Lung (tissue), 12 donors: ENCODE measurements around the gene HNRNPC. TPM values are rescaled to one million over a fixed set of nuclear protein-coding genes. Genes with fewer than 3 reads are reported as not detected.

Experiments used
- ATAC-seq: fragments of 200-7000 bp; cut with Tn5 transposase; one replicate; pipeline ENCODE4 v1.9.1; 2020; ENCODE audit warnings: moderate number of reproducible peaks; ENCODE audit not compliant: insufficient read depth, low FRiP score
- DNase-seq, 3 donors: peaks; one replicate each; pipeline ENCODE4 v3.0.0-alpha.2; 2013 to 2017
- H3K27ac ChIP-seq, 2 donors: one replicate each; pipeline ENCODE4 v1.5.1; 2013; ENCODE audit warnings: mild to moderate bottlenecking in 2 of 2, moderate library complexity in 2 of 2, control low read depth in 1 of 2, inconsistent platforms in 1 of 2, low read depth in 1 of 2, low read length in 1 of 2
- H3K27me3 ChIP-seq, 3 donors: one replicate each; pipeline ENCODE4 v1.5.1; 2013; ENCODE audit warnings: low read length in 2 of 3; ENCODE audit not compliant: control insufficient read depth in 3 of 3, insufficient read depth in 3 of 3
- H3K36me3 ChIP-seq, 4 donors: one replicate each; pipeline ENCODE4 v1.5.1; 2013; ENCODE audit warnings: low read length in 4 of 4, mild to moderate bottlenecking in 1 of 4, moderate library complexity in 1 of 4; ENCODE audit not compliant: control insufficient read depth in 4 of 4, insufficient read depth in 4 of 4
- H3K4me1 ChIP-seq, 5 donors: one replicate each; pipeline ENCODE4 v1.5.1; 2013; ENCODE audit warnings: low read length in 5 of 5, mild to moderate bottlenecking in 2 of 5, moderate library complexity in 1 of 5; ENCODE audit not compliant: control insufficient read depth in 5 of 5, insufficient read depth in 5 of 5
- H3K4me3 ChIP-seq: one replicate; pipeline ENCODE4 v1.5.1; 2013; ENCODE audit warnings: mild to moderate bottlenecking, control low read depth, moderate library complexity
- H3K9ac ChIP-seq, 2 donors: one replicate each; pipeline ENCODE4 v1.5.1; 2013; ENCODE audit warnings: low read length in 2 of 2, control low read depth in 1 of 2; ENCODE audit not compliant: insufficient read depth in 1 of 2
- H3K9me3 ChIP-seq, 4 donors: one replicate each; pipeline ENCODE4 v1.5.1; 2013; ENCODE audit warnings: low read length in 3 of 4, mild to moderate bottlenecking in 1 of 4, moderate library complexity in 1 of 4; ENCODE audit not compliant: control insufficient read depth in 4 of 4, insufficient read depth in 3 of 4
- CTCF ChIP-seq: IDR thresholded peaks from 2 replicates; pipeline ENCODE4 v1.5.1; 2012; ENCODE audit warnings: mild to moderate bottlenecking; ENCODE audit errors: control extremely low read depth, extremely low read depth
- WGBS, 2 donors: extraction: QIAGEN DNeasy Blood & Tissue Kit; methylation state at CpG; one replicate each; pipeline ENCODE4 v1.1.7; 2013; 5-methylcytosine and 5-hydroxymethylcytosine counted together
- polyA plus RNA-seq, 2 donors: library from polyadenylated mRNA; stranded (reverse); fragments of 200-250 nt; gene quantifications; one replicate each; pipeline ENCODE4 v1.2.1, GENCODE V29; 2013
- total RNA-seq, 2 donors: library from RNA; depleted of rRNA in 1 of 2; stranded (reverse); fragments of >200 nt in 1 of 2; gene quantifications; one replicate each; pipeline ENCODE4 v1.2.1, GENCODE V29; 2014 to 2021
- donor health status: control.
- donor health status: control.
- donor health status: Bipolar disorder and iron deficiency.
- donor health status: healthy.
- donor health status: DM: yes; HTN: yes; CAD: no.

Gene HNRNPC
- total and polyA plus RNA-seq, 4 donors = 302 to 589 (median 542) TPM

DNA sequence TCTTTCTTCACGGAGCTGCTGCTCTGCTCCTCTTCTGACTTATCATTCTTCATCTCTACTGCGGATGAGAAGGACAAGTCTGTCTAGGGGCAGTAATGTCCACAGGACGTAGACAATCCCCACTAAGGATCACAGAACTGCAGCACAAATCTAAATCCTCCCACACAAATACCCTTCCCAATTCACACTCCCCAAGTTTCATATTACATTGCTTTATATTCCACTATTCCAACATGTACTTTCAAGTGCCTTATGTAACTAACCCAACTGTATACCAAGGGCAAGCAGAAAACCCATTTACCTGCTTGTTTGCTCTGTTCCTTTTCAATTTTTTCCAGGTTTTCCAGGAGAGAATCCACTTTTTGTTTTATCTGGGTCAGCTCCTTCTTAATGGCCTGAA lies 57.7 kb downstream of the HNRNPC start:
- Histone ChIP-seq H3K27me3 (no peaks in the 10 kb centered on the region), H3K4me3 (no peak overlapping the region), H3K36me3 (peaks cover 18 to 76% (median 47%) of the 10 kb centered on the region in 4 donors), H3K9me3 (no peaks in the 10 kb centered on the region), H3K27ac (no peak overlapping the region), H3K4me1 (peaks cover 0 to 8% (median 1%) of the 10 kb centered on the region in 5 donors), H3K9ac (no peak overlapping the region)
- no peak for TF ChIP-seq CTCF
- ATAC-seq (no peak), DNase-seq (no peak)
- 92 to 98% methylated on average over 2 to 3 of the region's 3 CpGs for WGBS, 2 donors

GRCh38 chr14:21210023-21210422 lies 59.2 kb downstream of the HNRNPC start:
- Histone ChIP-seq H3K27ac (no peak overlapping the region), H3K9ac (no peak overlapping the region), H3K27me3 (no peaks in the 10 kb centered on the region), H3K9me3 (no peaks in the 10 kb centered on the region), H3K36me3 (peaks cover 14 to 71% (median 46%) of the 10 kb centered on the region in 4 donors), H3K4me1 (peaks cover 0 to 7% (median 7%) of the 10 kb centered on the region in 5 donors), H3K4me3 (no peak overlapping the region)
- WGBS, 2 donors = 91 to 100% methylated on average over 1 of the region's 1 CpG
- DNase-seq (no peak), ATAC-seq (no peak)
- TF ChIP-seq CTCF = no peak

GRCh38 chr14:21209185-21209584 lies 60.1 kb downstream of the HNRNPC start:
- Histone ChIP-seq H3K9me3 (no peaks in the 10 kb centered on the region), H3K4me1 (peaks cover 0 to 7% (median 2%) of the 10 kb centered on the region in 5 donors), H3K36me3 (peaks cover 19 to 72% (median 48%) of the 10 kb centered on the region in 4 donors), H3K27me3 (no peaks in the 10 kb centered on the region), H3K4me3 (no peak overlapping the region), H3K9ac (no peak overlapping the region), H3K27ac (no peak overlapping the region)
- DNase-seq (no peak), ATAC-seq (no peak)
- no peak for TF ChIP-seq CTCF
- WGBS, 2 donors = 90 to 93% methylated on average over 1 of the region's 1 CpG

DNA sequence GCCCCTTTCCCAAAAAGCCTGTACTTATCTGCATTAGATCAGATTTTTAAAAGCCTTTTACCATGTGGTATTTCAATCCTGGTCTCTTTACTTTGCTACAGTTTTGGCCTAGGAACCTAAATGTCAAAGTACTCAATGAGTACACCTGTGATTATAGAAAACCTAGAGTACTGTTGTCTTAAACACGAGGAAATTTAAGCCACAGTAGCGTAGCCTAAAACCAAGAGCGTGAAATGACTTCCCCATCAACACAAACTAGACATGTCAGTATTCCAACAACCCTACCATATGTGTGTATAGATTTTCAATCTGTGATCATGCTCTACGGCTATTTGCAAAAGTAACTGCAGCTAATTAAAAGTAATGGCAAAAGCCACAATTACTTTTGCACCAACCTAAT lies 60.7 kb downstream of the HNRNPC start:
- no peak for ATAC-seq
- no peaks in the 10 kb centered on the region for H3K9me3 ChIP-seq
- H3K4me3 ChIP-seq = no peak overlapping the region
- H3K27me3 ChIP-seq = no peaks in the 10 kb centered on the region
- TF ChIP-seq CTCF = no peak
- 93 to 95% methylated on average over 4 of the region's 4 CpGs for WGBS, 2 donors
- no peak for DNase-seq
- H3K27ac ChIP-seq = no peak overlapping the region
- H3K36me3 ChIP-seq = peaks cover 20 to 67% (median 48%) of the 10 kb centered on the region in 4 donors
- H3K4me1 ChIP-seq = peaks cover 0 to 7% (median 2%) of the 10 kb centered on the region in 5 donors
- no peak overlapping the region for H3K9ac ChIP-seq
